Suprapubic skin (tissue), 4 donors: ENCODE measurements around the gene SH3TC1. TPM values are rescaled to one million over a fixed set of nuclear protein-coding genes. Genes with fewer than 3 reads are reported as not detected.

ENCODE experiments used
- DNase-seq, 2 donors: peaks; one replicate each; pipeline ENCODE4 v3.0.0-alpha.2; 2019; ENCODE audit warnings: low spot score in 2 of 2
- H3K27ac ChIP-seq: fragments of 200-600 bp; sonication (generic); one replicate; pipeline ENCODE4 v1.5.1; 2019
- H3K27me3 ChIP-seq: fragments of 200-600 bp; sonication (generic); one replicate; pipeline ENCODE4 v1.5.1; 2019
- H3K36me3 ChIP-seq: fragments of 200-600 bp; sonication (generic); one replicate; pipeline ENCODE4 v1.5.1; 2019
- H3K4me1 ChIP-seq: fragments of 200-600 bp; sonication (generic); one replicate; pipeline ENCODE4 v1.5.1; 2019
- H3K4me3 ChIP-seq: fragments of 200-600 bp; sonication (generic); one replicate; pipeline ENCODE4 v1.5.1; 2019; ENCODE audit warnings: mild to moderate bottlenecking
- H3K9me3 ChIP-seq: fragments of 200-600 bp; sonication (generic); one replicate; pipeline ENCODE4 v1.5.1; 2019
- EP300 ChIP-seq: sonication (generic); formaldehyde crosslinking; IDR thresholded peaks from one replicate; pipeline ENCODE4 v1.6.1; 2017; ENCODE audit warnings: antibody characterized with exemption
- POLR2A ChIP-seq, 2 donors: fragments of 450-650 bp; IDR thresholded peaks; one replicate each; pipeline ENCODE4 v1.6.1; 2017; ENCODE audit warnings: antibody characterized with exemption in 2 of 2, mild to moderate bottlenecking in 2 of 2, moderate library complexity in 2 of 2
- POLR2AphosphoS5 ChIP-seq, 3 donors: sonication (generic); formaldehyde crosslinking; IDR thresholded peaks; one replicate each; pipeline ENCODE4 v1.6.1; 2017; ENCODE audit warnings: antibody characterized with exemption in 3 of 3
- WGBS: methylation state at CpG from one replicate; pipeline ENCODE4 v1.1.5; 2018; 5-methylcytosine and 5-hydroxymethylcytosine counted together
- total RNA-seq, 4 donors: library from RNA; depleted of rRNA; stranded (reverse); fragments of >200 nt; gene quantifications; one replicate each; pipeline ENCODE4 v1.1.0, GENCODE V29; 2016
- TF ChIP-seq, protein P1 (sequence below), 2 donors: fragments of 200-600 bp in 1 of 2; fragments of 450-650 bp in 1 of 2; sonication (generic) in 1 of 2; IDR thresholded peaks; one replicate each; pipeline ENCODE4 v1.5.1; 2016 to 2019; ENCODE audit warnings: antibody characterized with exemption in 2 of 2, mild to moderate bottlenecking in 1 of 2, moderate library complexity in 1 of 2

SH3TC1 gene
- total RNA-seq, 4 donors from 2014 or later = 6.3 to 15.1 (median 9.9) TPM

GRCh38 chr4:8287343-8288280, 88.5 kb downstream of the SH3TC1 start:
- TF ChIP-seq POLR2AphosphoS5 (IDR thresholded peaks at IDR 0.05) (no peak), POLR2A (IDR thresholded peaks at IDR 0.05) (no peak), EP300 (no peak)
- TF ChIP-seq, protein P1, sequence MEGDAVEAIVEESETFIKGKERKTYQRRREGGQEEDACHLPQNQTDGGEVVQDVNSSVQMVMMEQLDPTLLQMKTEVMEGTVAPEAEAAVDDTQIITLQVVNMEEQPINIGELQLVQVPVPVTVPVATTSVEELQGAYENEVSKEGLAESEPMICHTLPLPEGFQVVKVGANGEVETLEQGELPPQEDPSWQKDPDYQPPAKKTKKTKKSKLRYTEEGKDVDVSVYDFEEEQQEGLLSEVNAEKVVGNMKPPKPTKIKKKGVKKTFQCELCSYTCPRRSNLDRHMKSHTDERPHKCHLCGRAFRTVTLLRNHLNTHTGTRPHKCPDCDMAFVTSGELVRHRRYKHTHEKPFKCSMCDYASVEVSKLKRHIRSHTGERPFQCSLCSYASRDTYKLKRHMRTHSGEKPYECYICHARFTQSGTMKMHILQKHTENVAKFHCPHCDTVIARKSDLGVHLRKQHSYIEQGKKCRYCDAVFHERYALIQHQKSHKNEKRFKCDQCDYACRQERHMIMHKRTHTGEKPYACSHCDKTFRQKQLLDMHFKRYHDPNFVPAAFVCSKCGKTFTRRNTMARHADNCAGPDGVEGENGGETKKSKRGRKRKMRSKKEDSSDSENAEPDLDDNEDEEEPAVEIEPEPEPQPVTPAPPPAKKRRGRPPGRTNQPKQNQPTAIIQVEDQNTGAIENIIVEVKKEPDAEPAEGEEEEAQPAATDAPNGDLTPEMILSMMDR (IDR thresholded peaks at IDR 0.05) = no peak
- no peaks in the 10 kb centered on the region for H3K9me3 ChIP-seq

GRCh38 chr4:8289151-8289750, 90.2 kb downstream of the SH3TC1 start:
- no peaks in the 10 kb centered on the region for H3K4me1 ChIP-seq
- WGBS = 59% methylated on average over 8 of the region's 13 CpGs
- H3K36me3 ChIP-seq = no peaks in the 10 kb centered on the region
- H3K9me3 ChIP-seq = no peaks in the 10 kb centered on the region
- H3K27ac ChIP-seq = no peak overlapping the region
- H3K4me3 ChIP-seq = no peak overlapping the region
- peak; percentile 48 to 61 for DNase-seq
- no peak for TF ChIP-seq EP300
- TF ChIP-seq, protein P1 (IDR thresholded peaks at IDR 0.05) = no peak
- TF ChIP-seq POLR2AphosphoS5 (IDR thresholded peaks at IDR 0.05) = no peak
- no peak for TF ChIP-seq POLR2A (IDR thresholded peaks at IDR 0.05)
- H3K27me3 ChIP-seq = no peaks in the 10 kb centered on the region

More at GRCh38 chr4:8287343-8288280, 88.5 kb downstream of the SH3TC1 start:
- Histone ChIP-seq H3K4me1 (no peaks in the 10 kb centered on the region), H3K27ac (no peak overlapping the region), H3K27me3 (no peaks in the 10 kb centered on the region), H3K36me3 (no peaks in the 10 kb centered on the region), H3K4me3 (no peak overlapping the region)
- 92% methylated on average over 18 of the region's 18 CpGs for WGBS
- DNase-seq = peak in 1 of 2 donors; percentile 48

- DNase-seq = peak; percentile 37 to 61
- H3K27ac ChIP-seq = no peak overlapping the region
- 86% methylated on average over 29 of the region's 29 CpGs for WGBS
- no peaks in the 10 kb centered on the region for H3K36me3 ChIP-seq
- H3K27me3 ChIP-seq = no peaks in the 10 kb centered on the region
- no peaks in the 10 kb centered on the region for H3K4me1 ChIP-seq
- H3K4me3 ChIP-seq = no peak overlapping the region
- H3K9me3 ChIP-seq = no peaks in the 10 kb centered on the region
- TF ChIP-seq POLR2A (IDR thresholded peaks at IDR 0.05) = no peak
- TF ChIP-seq, protein P1 (IDR thresholded peaks at IDR 0.05) = no peak
- TF ChIP-seq EP300 = no peak
- no peak for TF ChIP-seq POLR2AphosphoS5 (IDR thresholded peaks at IDR 0.05)
Observed at GRCh38 chr4:8289956-8290700, 91.0 kb downstream of the SH3TC1 start.

DNA sequence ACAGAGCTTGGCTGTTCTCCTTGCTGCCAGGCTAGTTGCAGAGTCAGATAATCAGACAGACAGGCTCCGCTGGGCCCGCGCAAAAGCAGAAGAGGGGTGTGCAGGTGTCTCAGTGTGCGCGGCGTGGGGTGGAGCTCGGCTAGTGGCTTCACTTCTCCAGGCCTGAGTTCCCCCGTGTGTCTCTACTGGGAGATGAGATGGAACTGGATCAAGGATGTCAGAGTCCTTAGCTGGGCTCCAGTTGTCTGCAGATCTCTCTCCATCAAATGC, 91.5 kb downstream of the SH3TC1 start:
- H3K9me3 ChIP-seq = no peaks in the 10 kb centered on the region
- H3K4me1 ChIP-seq = no peaks in the 10 kb centered on the region
- H3K36me3 ChIP-seq = no peaks in the 10 kb centered on the region
- TF ChIP-seq EP300 = no peak
- TF ChIP-seq, protein P1 (IDR thresholded peaks at IDR 0.05) = no peak
- no peak for TF ChIP-seq POLR2AphosphoS5 (IDR thresholded peaks at IDR 0.05)
- TF ChIP-seq POLR2A (IDR thresholded peaks at IDR 0.05) = no peak
- 88% methylated on average over 8 of the region's 8 CpGs for WGBS
- H3K27ac ChIP-seq = no peak overlapping the region
- no peak overlapping the region for H3K4me3 ChIP-seq
- DNase-seq = peak; percentile 30 to 52
- H3K27me3 ChIP-seq = no peaks in the 10 kb centered on the region

Other genes starting within 250 kb of the SH3TC1 start
- 10 to 100 TPM; 11.2 to 16.9 (median 13.3) TPM for gene ABLIM2, start 40.5 kb upstream of the SH3TC1 start, total RNA-seq
- gene HTRA3, start 70.5 kb downstream of the SH3TC1 start, total RNA-seq = 10 to 100 TPM in 2 of 4 donors, 1 to 10 TPM in 2; 3.3 to 22.5 (median 10.3) TPM
- gene ACOX3, start 241.4 kb downstream of the SH3TC1 start, total RNA-seq = 10 to 100 TPM; 33.9 to 73.5 (median 54.3) TPM
- gene TRMT44, start 241.5 kb downstream of the SH3TC1 start, total RNA-seq = 10 to 100 TPM; 30.8 to 60.0 (median 46.1) TPM